ENCODE data around the gene PSMA5. TPM values are rescaled to one million over a fixed set of nuclear protein-coding genes. Genes with fewer than 3 reads are reported as not detected.
"Not testable (repeated sequence)": the region's sequence is repeated elsewhere in the genome, so short reads cannot be mapped to it uniquely, and the experiment has no call there.

The PSMA5 gene
- 100 to 1,000 TPM; 192 to 210 TPM for total RNA-seq

DNA sequence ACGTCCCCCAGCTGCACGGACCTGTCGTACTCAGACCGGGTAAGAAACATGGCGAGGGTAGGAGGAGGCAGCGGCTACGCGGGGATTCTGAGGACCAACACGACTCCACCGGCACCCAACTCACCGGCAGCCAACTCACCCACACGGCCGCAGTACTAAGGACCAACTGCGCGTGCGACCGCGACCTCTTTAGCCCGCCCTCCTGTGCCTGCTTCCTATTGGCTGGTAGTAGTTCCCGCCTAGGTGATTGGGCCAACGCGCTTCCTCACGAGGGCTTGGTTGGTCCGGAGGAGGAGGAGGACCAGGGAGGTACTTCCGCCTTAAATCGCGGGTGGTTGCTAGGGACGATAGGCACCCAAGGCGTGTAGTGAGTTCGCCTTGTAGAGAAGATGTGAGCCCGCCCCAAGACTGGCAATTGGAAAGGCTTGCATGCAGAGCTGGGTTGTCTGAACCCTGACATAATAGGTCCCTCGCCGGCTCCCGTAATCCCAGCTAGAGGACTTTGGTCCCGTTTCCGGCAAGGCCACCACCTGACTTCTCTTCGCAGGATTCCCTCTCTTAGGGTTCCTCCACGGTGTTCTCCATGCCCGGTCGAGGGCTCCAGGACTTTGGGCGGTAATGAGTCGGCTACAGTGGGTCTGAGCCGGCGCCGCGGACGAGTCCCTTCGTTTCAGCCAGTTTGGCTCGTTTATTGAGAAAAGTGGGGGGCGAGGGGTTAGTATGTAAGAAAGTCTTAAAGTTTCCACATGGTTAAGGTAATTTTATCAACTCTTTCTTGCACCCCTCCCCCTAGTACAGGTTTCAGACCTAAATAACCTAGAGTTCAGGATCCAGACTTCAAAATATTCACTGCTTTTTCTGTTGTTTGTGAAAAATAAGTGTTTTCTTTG, at the start of gene PSMA5:
Gene PSMA5, minus strand, starts transcription at position 168 of the 890 bp plus-strand sequence. Its CDS starts 118 bp downstream, at position 50.
- DNase-seq: peak; percentile 98
- POLR2A ChIA-PET: interaction anchor here (0.7 to 3.9 kb wide), 21 partner anchors 10 to 608 kb away, joined by 3 to 25 read pairs (median 5); partner anchors contain the start of genes AMIGO1, ATXN7L2, CYB561D1 and GNAI3
- peak; percentile 94 for ATAC-seq
- H3K4me1 Mint-ChIP-seq (ENCODE audit: low read depth): peaks cover 28% of the 10 kb centered on the region
- peaks cover 30% of the 10 kb centered on the region for H3K36me3 Mint-ChIP-seq (ENCODE audit: low read depth)
- H3K27ac Mint-ChIP-seq: peak within 1 kb of the TSS; percentile 96
- H3K9me3 Mint-ChIP-seq: no peaks in the 10 kb centered on the region
- TF ChIP-seq, protein P1, sequence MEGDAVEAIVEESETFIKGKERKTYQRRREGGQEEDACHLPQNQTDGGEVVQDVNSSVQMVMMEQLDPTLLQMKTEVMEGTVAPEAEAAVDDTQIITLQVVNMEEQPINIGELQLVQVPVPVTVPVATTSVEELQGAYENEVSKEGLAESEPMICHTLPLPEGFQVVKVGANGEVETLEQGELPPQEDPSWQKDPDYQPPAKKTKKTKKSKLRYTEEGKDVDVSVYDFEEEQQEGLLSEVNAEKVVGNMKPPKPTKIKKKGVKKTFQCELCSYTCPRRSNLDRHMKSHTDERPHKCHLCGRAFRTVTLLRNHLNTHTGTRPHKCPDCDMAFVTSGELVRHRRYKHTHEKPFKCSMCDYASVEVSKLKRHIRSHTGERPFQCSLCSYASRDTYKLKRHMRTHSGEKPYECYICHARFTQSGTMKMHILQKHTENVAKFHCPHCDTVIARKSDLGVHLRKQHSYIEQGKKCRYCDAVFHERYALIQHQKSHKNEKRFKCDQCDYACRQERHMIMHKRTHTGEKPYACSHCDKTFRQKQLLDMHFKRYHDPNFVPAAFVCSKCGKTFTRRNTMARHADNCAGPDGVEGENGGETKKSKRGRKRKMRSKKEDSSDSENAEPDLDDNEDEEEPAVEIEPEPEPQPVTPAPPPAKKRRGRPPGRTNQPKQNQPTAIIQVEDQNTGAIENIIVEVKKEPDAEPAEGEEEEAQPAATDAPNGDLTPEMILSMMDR (IDR thresholded peaks at IDR 0.05): no peak
- H3K4me3 Mint-ChIP-seq: peak within 1 kb of the TSS; percentile 93
- CTCF ChIA-PET: interaction anchor here (0.7 to 7.8 kb wide), 12 partner anchors 9 to 913 kb away, joined by 3 to 55 read pairs (median 5); partner anchors contain the start of genes AMIGO1, CYB561D1, GNAI3 and RBM15
- H3K27me3 Mint-ChIP-seq: no peaks in the 10 kb centered on the region
- intact Hi-C loops (cut with micrococcal nuclease): loop anchor here (2.0 to 10.0 kb wide), 3 partner anchors 56 to 312 kb away; partner anchors contain the start of genes ATXN7L2, ELAPOR1 and GPR61

DNA sequence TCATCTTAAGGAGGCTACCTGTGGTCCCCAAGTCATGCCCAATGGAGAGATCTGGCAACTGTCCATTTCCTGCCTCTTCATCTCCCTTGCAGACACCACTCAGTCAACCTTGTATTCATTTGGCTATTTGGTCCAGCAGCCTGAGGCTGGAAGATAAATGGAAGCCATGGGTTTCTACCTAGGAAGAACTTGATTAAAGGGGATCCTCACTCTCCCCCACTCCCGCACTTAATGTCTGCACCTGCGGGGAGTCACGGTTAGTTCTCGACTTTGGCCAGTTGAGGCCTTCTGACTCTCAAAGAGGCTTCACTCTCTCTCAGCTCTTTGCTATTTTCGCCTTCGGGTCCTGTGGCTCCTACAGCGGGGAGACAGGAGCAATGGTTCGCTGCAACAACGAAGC, 49.0 kb upstream of the PSMA5 start:
- ATAC-seq (no peak), DNase-seq (no peak)
- ChIA-PET POLR2A (interaction anchor here (1.2 kb wide), 1 partner anchor 19 kb away, joined by 3 read pairs; the partner anchor contains the start of gene CYB561D1), CTCF (interaction anchor here (0.9 to 1.0 kb wide), 2 partner anchors 11 to 57 kb away, joined by 4 to 6 read pairs; no protein-coding TSS in a partner anchor)
- intact Hi-C loops (cut with micrococcal nuclease): no loop called here
- Mint-ChIP-seq H3K9me3 (no peaks in the 10 kb centered on the region), H3K27ac (no peak overlapping the region), H3K27me3 (peaks cover 24% of the 10 kb centered on the region), H3K4me1 (ENCODE audit: low read depth) (no peaks in the 10 kb centered on the region), H3K36me3 (ENCODE audit: low read depth) (no peaks in the 10 kb centered on the region), H3K4me3 (no peak overlapping the region)
- TF ChIP-seq, protein P1 (IDR thresholded peaks at IDR 0.05): no peak

- ChIA-PET POLR2A (no interaction called here), CTCF (interaction anchor here (0.9 to 1.0 kb wide), 2 partner anchors 12 to 58 kb away, joined by 4 to 6 read pairs; no protein-coding TSS in a partner anchor)
- H3K36me3 Mint-ChIP-seq (ENCODE audit: low read depth): no peaks in the 10 kb centered on the region
- intact Hi-C loops (cut with micrococcal nuclease): no loop called here
- H3K4me3 Mint-ChIP-seq: no peak overlapping the region
- TF ChIP-seq, protein P1 (IDR thresholded peaks at IDR 0.05): no peak
- peaks cover 29% of the 10 kb centered on the region for H3K27me3 Mint-ChIP-seq
- DNase-seq: no peak
- H3K4me1 Mint-ChIP-seq (ENCODE audit: low read depth): no peaks in the 10 kb centered on the region
- no peak overlapping the region for H3K27ac Mint-ChIP-seq
- ATAC-seq: no peak
- H3K9me3 Mint-ChIP-seq: no peaks in the 10 kb centered on the region
Measured at GRCh38 chr1:109474697-109475096, 48.4 kb upstream of the PSMA5 start.

GRCh38 chr1:109473284-109474057, 47.2 kb upstream of the PSMA5 start:
- DNase-seq; H3K36me3 Mint-ChIP-seq (ENCODE audit: low read depth); H3K4me1 Mint-ChIP-seq (ENCODE audit: low read depth); H3K4me3 Mint-ChIP-seq; intact Hi-C loops (cut with micrococcal nuclease); ATAC-seq; H3K9me3 Mint-ChIP-seq; H3K27ac Mint-ChIP-seq: not testable (repeated sequence)
- CTCF ChIA-PET: interaction anchor here (1.2 kb wide), 1 partner anchor 59 kb away, joined by 5 read pairs; no protein-coding TSS in a partner anchor
- H3K27me3 Mint-ChIP-seq: peaks cover 28% of the 10 kb centered on the region
- POLR2A ChIA-PET: interaction anchor here (1.7 kb wide), 1 partner anchor 10 kb away, joined by 6 read pairs; the partner anchor contains the start of gene ATXN7L2

DNA sequence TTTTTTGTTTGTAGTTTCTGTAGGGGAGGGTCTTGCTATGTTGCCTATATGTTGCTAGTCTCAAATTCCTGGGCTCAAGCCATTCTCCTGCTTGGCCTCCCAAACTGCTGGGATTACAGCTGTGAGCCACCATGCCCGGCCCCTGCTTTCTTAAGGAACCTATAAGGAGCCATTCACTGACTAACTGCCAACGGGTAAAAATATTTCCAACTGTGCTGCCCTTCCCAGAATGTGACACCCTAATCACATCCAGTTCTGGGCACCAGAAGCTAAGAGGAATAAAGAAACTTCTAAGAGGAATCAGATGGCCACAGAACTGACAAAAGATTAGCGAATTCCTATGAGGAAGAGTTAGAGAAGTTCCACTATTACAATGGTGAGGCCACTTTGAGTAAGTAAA, 46.5 kb upstream of the PSMA5 start:
- TF ChIP-seq, protein P1 (IDR thresholded peaks at IDR 0.05): no peak
- intact Hi-C loops (cut with micrococcal nuclease): no loop called here
- ChIA-PET POLR2A (interaction anchor here (1.7 kb wide), 1 partner anchor 11 kb away, joined by 6 read pairs; the partner anchor contains the start of gene ATXN7L2), CTCF (no interaction called here)
- DNase-seq: no peak
- H3K4me1 Mint-ChIP-seq (ENCODE audit: low read depth): peaks cover 2% of the 10 kb centered on the region
- H3K36me3 Mint-ChIP-seq (ENCODE audit: low read depth): no peaks in the 10 kb centered on the region
- ATAC-seq: no peak
- H3K4me3 Mint-ChIP-seq: no peak overlapping the region
- H3K27me3 Mint-ChIP-seq: peaks cover 34% of the 10 kb centered on the region
- no peak overlapping the region for H3K27ac Mint-ChIP-seq
- H3K9me3 Mint-ChIP-seq: no peaks in the 10 kb centered on the region
